RPMI8226 (cell line): ENCODE data around the gene A2M.
A peak's percentile ranks its signal among the peaks of the same experiment; 100 is the strongest.

Experiments
- DNase-seq: peaks from one replicate; pipeline ENCODE4 v3.0.0-alpha.2; 2015

A2M gene

DNA sequence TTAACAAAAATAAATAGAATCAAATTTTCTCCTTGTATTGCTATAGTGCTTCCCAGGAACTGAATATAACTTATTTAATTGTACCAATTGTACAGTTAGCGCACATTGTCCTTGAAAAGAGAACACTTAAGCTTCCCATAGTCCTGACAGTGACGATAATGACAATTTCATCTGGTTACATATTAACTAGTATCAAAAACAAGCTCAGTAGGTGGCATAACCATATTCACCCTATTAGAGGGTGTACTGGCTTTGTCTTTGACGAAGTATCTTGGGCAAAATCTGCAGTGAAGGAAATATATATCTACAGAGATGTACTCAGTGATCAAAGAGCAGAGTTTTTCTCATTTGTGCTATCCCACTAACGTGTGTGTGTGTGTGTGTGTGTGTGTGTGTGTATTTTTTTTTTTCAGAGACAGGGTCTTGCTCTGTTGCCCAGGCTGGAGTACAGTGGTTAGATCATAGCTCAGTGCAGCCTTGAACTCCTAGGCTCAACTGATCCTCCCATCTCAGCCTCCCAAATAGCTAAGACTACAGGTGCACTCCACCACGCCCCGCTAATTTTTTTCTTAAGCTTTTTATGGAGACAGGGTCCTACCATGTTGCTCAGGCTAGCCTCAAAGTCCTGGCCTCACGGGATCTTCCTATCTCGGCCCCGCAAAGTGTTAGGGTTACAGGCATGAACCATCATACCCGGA, 4.9 kb upstream of the A2M start:
- no peak for DNase-seq

DNA sequence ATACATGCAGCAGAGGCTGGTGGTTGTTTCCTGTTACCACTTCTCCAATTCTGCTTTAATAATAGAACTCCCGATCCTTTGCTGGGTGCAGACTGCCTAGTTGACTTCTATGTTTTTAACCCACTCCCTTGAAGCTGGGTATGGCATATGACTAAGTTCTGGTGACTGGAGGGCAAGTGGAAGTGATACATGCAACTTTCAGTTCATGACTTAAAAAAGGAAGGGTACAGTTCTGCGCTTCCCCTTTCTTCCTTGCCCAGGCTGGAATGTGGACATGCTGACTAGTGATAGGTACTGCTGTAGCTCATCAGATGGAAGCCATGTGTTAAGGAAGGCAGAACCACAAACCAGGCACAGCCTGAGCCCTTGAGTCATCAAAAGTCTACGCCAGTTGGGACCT, 2.4 kb upstream of the A2M start:
- DNase-seq, result peak; percentile 15

DNA sequence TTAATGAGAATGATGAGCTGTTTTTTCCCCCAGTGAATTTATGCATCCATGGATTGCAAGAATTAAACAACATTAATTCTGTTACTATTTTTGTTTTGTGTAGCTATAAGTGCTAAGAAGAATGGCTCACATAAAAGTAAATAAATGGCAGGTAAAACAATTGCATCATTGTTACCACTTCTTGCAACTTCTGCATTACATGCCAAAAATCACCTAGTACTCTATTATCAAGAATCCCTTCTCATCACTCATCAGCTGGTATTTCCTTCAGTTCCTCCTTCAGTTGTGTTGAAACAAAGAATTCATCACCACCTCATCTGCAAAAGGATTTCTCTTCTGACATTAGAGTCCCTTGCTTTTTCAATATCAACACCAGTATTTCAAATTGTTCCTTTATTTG, 773 bp downstream of the A2M start:
- no peak for DNase-seq

DNA sequence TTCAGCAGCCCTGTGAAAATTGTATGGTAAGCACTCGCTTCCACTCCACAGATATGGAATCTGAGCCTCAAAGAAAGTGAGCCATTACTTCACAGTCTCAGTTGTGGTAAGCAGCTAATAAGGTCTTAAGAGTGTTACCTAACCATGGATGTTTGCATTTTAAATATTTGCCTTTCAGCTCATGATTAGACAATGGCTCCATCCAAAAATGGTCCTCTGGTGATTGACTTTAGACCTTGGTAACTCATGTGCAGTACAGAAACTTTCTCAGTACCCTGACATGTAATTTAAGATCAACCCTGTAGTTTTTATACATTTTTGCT, 1.8 kb downstream of the A2M start:
- no peak for DNase-seq

DNA sequence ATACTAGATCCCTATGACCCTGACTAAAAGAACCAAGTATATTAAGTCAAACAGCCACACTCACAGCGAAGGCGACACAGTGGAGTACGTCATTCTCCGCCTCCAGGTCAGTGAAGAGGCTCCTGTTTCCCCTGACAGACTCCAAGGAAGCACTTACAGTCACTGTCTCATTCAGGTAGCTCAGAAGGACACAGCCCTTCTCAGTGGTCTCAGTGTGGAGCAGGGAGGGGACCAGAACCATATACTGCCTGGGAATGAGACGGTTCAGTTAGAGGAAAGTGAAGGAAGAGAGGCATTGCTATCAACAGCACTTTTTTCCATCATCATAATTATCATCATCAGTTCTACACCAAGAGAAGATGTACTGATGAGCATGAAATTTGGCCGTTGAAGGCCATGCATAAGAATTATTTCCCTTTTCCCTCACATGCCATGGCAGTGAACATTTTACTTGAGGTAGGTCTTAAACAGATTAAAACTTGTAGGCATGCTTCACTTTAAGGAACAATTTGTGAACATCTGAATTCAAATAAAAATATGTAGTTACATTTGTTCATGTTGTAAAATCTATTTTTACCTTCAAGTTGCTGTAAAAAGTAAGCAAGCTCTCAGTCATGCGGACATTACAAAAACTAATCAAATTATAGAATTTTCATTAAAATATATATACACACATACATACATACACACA, 2.3 kb downstream of the A2M start:
- DNase-seq, result no peak

DNA sequence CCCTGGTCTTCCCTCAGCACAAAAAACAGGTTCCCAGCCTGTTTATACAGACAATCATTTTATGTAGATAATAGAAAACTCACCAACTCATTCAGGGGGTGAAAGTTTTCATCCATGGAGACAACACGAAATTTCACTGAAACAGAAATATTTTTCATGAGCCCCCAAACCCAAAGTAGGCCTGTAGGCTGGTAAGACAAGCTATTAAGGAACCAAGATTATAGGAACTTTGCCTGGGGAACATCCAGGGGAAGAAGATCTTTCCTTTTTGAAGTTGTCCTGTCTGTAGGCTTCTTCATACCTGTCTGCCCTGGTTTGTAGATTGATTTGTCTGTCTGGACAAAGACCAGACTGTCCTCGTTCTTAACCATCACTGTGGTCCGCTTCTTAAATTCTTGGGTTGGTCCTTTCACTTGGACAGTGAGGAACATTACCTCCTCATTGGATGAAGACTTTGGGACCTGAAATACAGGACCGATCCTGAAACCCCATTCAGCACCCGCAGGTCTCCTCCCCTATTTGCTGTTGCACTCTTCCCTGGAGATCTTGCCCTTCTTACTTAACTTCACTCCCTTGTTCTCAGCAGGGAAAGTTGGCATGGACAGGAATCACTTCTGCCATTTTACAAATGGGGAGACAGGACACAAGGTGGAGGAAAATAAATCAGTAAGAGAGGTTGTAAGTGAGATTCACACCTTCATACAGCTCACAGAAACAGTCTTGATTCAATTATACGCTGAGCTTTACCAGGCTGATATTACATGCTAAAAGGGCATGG, 3.5 kb downstream of the A2M start:
- no peak for DNase-seq

- DNase-seq, result no peak
Observed at GRCh38 chr12:9111525-9111924, 4.2 kb downstream of the A2M start.

DNA sequence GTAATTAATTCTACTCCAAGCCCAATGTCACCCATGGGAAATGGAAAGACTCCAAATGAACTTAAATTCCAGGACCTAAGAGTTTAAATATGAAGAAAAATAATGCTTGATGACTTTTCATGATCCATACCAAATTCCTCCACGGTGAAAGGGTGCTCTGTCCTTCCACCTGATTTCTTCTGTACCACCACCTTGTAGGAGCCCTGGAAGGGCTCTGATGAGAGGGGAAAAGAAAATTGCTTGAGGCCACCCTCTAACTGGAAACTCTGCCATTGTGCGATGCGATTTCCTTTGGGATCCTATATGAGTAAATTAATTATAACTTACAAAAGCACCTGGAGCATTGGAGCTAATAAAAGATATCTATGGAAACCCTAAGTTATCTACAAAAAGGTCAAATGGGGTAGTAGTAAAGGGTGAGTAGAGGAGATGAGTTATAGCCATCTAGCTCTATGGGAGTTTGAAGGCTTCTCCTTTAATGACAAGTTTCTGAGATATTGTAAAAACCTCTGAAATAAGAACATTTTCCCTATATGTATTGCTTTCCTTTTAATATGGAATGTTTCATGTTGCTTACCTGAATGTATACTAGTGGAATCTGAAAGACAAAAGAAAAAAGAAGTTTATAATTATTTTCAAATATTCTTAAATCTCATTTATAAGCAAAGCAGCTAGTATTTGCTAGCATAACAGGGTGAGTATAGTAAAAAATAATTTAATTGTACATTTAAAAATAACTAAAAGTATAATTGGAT, 5.8 kb downstream of the A2M start:
- no peak for DNase-seq

- no peak for DNase-seq
Observed at GRCh38 chr12:9109213-9109522, 6.6 kb downstream of the A2M start.

- DNase-seq, result no peak
Observed at GRCh38 chr12:9108504-9109212, 7.1 kb downstream of the A2M start.

- DNase-seq, result no peak
Observed at GRCh38 chr12:9107542-9107873, 8.2 kb downstream of the A2M start.

DNA sequence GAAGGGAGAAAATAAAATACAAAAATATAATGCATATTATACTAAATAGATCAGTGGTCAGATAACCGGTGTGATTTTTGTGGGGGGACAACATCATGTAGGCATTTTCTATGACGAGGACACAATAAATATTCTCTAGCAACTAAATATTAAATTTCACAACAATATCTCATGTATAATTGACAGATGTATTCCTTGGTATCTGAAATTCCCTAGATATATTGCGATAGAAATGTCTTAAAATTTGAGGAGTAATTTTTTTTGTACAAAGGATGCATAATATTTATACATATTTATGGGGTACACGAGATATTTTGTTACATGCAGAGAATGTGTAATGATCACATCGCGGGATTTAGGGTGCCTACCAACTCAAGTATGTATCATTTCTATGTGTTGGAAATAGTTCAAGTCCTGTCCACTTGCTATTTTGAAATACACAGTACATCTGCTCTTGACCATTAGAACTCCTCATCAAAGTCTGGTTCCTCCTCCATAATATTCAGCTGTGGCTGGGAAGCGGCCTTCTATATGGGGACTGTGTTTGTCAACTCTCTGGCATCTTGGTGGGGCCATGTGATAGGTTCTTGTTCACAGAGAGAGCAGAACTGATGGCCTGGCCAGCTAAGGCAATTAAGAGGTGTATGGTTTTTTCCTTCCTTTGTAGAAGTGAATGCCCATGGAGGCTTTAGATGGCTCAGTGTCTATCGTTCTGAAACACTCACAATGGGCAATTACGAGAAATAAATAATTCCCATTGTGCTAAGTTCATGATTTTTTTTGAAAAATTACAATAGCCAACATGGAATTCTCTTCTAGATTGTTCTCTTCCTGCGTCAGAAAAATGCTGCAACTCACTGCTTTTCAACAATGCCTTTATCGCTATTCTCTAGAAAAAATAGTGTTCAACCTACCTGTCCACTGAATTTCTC, 8.8 kb downstream of the A2M start:
- no peak for DNase-seq

DNA sequence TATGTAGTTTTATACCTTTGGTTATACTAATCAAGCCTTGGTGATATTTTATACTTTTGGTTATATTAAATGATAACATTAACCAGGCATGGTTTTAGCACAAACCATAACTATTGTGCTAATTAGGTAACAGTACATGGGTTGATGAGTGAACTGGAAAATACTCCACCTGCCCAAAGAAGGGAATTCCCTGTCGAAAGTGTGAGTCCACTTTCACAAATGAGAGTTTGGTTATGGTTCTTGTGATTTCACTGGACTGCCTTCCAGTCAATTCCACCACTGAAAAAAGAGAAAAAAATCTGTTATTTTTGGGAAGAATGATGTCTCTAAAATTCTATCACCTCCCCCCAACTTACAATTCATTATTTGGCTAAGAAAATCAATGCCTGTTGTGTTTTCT, 9.7 kb downstream of the A2M start:
- no peak for DNase-seq

- DNase-seq, result no peak
Observed at GRCh38 chr12:9104767-9105423, 10.8 kb downstream of the A2M start.

DNA sequence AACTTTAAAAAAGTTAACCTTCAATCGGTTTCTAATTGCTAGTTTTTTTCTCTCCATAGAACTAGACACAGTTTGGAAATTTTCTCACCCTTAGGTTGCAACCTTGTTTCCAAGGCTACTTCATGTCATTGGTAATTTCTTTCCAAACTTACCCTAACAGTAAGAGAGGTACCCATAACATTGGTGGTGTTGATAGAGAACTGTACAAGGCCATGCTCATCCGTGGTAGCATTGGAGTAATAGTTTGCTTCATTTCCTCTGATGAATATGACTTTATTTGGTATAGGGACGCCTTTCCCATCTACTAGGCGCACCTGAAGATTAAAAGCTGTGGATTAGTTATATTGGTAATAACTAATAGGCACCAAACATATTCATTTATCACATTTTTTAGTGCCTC, 11.6 kb downstream of the A2M start:
- no peak for DNase-seq

DNA sequence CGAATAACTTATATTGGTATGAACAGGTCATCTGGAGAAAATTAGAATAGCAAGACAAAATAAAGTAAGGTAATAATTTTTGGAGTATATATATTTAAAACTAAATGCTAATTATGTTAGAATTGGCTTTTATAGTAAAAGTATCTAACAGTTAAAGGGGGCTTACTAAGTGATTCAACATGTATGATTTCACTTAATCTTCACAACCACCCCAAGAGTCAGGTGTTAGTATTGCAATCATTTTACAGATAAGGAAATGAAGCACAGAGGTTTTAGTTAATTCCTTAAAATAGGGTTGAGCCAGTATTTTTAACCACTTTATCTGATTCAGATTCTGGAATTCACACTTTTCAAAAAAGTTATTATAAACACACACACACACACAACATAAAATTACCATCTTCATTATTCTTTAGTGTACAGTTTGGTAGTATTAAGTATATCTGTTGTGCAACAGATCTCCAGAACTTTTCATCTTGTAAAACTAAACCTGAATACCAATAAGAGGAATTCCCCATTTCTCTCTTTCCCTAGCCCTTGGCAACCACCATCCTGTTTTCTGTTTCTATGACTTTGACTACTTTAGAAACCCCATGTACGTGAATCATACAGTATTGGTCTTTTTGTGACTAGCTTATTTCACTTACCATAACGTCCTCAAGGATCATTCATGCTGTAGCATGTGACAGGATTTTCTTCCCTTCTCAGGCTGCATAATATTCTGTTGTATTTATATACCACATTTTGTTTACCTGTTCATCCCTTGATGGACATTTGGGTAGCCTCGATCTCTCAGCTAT, 12.5 kb downstream of the A2M start:
- DNase-seq, result no peak

DNA sequence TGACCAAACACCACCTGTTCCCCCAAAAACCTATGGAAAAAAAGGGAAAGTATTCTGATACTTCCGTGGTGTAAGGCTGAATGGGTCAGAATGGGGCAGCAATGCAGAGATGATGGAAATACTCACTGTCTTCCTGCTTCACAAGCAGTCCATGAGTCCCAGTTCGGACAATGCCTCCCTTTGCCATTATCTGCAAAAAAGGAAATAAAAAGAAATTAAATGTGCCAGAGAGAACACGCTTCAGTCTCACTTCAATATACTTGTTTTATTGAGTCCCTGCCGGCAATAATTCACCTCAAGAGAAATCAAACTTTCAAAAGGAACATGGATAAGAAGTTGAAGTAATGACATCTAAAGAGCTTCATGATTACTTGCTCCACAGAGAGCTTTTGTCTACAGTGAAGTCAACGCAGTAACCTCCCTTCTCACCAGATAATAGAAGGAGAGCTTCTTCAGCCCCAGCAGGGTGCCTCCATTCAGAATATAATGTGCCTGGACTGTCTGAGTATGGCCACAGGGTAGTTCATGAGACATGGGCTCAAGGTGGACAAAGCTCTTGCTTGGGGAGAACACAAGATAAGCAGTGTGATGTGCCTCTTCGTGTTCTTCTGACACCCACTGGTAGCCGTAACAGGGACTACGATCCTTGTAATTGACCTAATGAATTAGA, 14.6 kb downstream of the A2M start:
- DNase-seq, result no peak

GRCh38 chr12:9099552-9100190, 16.0 kb downstream of the A2M start:
- no peak for DNase-seq

GRCh38 chr12:9098463-9099026, 17.2 kb downstream of the A2M start:
- DNase-seq, result no peak
